Hepatocyte (in vitro differentiated cells): ENCODE data around the gene PTGES.

ENCODE experiments used
- CTCF ChIP-seq: fragments of 200-600 bp; sonication (generic); IDR thresholded peaks from 2 replicates; pipeline ENCODE4 v1.5.1; 2016; ENCODE audit warnings: antibody characterized with exemption, mild to moderate bottlenecking; ENCODE audit not compliant: poor library complexity
- EZH2 ChIP-seq: fragments of 200-600 bp; sonication (generic); IDR thresholded peaks from 2 replicates; pipeline ENCODE4 v1.6.1; 2016; ENCODE audit warnings: antibody characterized with exemption, mild to moderate bottlenecking, borderline replicate concordance

GRCh38 chr9:129737479-129738274 is 15.2 kb downstream of the PTGES start:
- TF ChIP-seq CTCF (peak; percentile 98), EZH2 (no peak)
